GM18867 (cell line): Measurements from ENCODE around the gene CYBA.
"Not testable (repeated sequence)": the region's sequence is repeated elsewhere in the genome, so short reads cannot be mapped to it uniquely, and the experiment has no call there.

ENCODE experiments used
- ATAC-seq: cut with Tn5 transposase; IDR thresholded peaks from one replicate; pipeline ENCODE4 v1.9.1; 2021; ENCODE audit warnings: mild to moderate bottlenecking, moderate library complexity; ENCODE audit not compliant: unreplicated experiment

Gene CYBA

DNA sequence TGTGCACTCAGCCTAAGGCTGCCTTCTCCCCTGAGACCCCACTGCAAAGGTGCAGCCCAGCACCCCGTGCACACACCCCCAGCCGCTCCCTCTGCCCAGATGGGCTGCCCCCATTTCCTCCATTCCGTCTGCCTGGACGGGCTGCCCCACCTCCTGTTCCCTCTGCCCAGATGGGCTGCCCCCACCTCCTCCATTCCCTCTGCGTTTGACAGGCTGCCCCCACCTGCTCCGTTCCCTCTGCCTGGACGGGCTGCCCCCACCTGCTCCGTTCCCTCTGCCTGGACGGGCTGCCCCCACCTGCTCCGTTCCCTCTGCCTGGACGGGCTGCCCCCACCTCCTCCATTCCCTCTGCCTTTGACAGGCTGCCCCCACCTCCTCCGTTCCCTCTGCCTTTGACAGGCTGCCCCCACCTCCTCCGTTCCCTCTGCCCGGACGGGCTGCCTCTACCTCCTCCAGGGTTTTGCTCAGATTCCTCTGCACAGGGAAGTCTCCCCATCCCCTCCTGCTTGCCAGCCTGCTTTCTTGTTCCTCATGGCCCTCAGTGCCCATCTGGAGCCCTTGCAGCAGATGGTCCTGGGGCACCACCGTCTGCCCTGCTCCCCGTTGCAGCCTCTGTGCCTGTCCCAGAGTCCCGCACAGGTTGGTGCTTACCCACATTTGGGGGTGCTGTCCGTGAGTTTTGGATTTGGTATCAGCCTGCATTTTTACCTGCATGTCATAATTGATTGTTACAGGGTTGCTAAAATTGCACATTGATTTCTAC lies 35.9 kb downstream of the CYBA start:
- no peak for ATAC-seq

GRCh38 chr16:88613911-88614817 lies 36.7 kb downstream of the CYBA start:
- ATAC-seq: no peak

GRCh38 chr16:88613293-88613692 lies 37.6 kb downstream of the CYBA start:
- ATAC-seq: no peak

GRCh38 chr16:88610909-88611812 lies 39.7 kb downstream of the CYBA start:
- ATAC-seq: no peak

DNA sequence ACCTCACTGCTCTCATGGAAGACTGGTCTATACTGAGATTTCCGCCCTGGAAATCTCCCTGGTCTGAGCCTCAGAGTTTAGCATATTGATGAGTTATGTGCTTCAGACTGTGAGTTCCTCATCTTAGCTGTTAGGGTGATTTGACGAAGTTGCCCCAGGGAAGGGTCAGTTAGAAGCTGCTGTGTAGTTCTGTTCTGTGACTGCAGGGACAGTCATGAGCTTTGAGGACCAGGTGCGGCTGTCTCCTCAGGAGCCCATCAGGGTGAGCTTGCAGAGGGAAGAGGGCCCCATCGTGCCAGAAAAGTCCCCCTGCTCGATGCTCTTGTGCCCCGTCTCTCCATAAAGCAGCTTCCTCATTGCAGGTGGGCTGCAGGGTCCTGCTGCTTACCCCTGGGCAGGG lies 40.8 kb downstream of the CYBA start:
- ATAC-seq: no peak

DNA sequence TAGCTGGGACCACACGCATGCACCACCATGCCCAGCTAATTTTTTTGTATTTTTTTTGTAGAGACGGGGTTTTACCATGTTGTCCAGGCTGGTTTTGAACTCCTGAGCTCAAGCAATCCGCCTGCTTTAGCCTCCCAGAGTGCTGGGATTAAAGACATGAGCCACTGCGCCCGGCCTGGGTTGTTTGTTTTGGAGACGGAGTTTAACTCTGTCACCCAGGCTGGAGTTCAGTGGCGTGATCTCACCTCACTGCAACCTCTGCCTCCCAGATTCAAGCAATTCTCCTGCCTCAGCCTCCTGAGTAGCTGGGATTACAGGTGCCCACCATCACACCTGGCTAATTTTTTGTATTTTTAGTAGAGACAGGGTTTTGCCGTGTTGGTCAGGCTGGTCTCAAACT lies 41.4 kb downstream of the CYBA start:
- not testable (repeated sequence) for ATAC-seq

DNA sequence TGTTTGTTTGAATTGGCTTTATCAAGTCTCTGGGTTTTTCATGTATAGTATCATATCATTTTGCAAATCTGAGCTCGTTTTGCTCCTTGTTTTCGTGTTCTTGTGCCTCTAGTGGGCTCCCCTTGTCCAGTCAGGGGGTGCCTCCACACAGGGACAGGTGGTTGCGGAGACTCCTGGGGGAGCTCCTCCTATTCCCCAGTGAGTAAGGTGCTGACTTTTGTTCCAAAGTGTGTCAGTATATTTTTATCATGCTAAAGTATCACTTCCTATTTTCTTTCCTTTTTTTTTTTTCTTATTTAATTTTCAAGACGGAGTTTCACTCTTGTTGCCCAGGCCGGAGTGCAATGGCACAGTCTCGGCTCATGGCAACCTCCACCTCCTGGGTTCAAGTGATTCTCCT lies 42.8 kb downstream of the CYBA start:
- no peak for ATAC-seq

- ATAC-seq: no peak
These were observed 44.6 kb downstream of the CYBA start for GRCh38 chr16:88606148-88606757.

GRCh38 chr16:88605186-88606147 lies 45.4 kb downstream of the CYBA start:
- ATAC-seq: no peak

DNA sequence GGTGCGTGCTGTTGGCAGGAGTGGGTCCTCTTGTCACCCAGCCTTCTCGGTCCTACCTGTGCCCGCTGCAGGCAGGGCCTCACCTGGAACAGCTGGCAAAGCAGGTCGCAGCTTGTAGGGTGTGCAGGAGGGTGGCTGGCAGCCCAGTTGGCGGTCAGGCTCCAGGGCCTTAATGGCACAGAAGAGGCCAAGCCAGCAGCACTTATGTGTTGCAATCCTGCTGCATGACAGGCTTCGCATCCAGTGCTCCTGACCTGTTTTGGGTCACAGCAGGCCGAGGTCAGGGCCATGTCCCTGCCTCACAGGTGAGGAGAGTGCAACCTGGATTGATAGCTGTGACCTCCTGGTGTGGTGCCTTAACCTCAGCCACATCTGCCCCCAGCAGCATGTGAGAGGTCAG lies 48.8 kb downstream of the CYBA start:
- no peak for ATAC-seq

GRCh38 chr16:88601313-88602036 lies 49.4 kb downstream of the CYBA start:
- ATAC-seq: no peak

GRCh38 chr16:88600539-88600896 lies 50.3 kb downstream of the CYBA start:
- ATAC-seq: no peak

GRCh38 chr16:88599825-88600538 lies 50.9 kb downstream of the CYBA start:
- ATAC-seq: no peak

- no peak for ATAC-seq
These were observed 51.6 kb downstream of the CYBA start for GRCh38 chr16:88599092-88599733.

DNA sequence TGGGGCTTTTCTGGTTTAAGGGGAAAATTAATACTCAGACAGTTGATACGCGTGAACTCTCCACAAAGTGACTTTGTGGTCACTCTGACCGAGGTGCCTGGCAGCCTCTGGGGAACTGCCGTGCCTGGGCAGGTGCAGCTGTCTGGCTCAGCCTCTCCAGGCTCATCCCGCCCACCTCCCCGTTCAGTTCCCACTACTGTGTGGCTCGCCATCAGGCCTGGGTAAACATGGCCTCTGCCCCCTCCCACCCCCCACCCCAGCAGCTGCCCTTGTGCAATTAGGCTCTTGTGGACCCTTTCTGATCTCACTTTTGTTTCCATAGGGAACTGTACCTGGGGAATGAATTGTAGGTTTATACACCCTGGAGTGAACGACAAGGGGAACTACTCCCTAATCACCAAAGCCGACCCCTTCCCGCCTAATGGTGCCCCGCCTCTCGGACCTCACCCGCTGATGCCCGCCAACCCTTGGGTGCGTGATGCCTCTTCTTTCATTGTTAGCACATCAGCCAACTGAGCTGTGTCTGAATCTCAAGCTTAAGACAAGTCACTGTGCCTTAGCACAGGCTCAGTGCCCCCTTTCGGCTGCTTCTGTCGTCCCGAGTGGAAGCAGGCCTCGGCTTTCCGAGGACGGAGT lies 52.9 kb downstream of the CYBA start:
- no peak for ATAC-seq

GRCh38 chr16:88596483-88596882 lies 54.4 kb downstream of the CYBA start:
- no peak for ATAC-seq

GRCh38 chr16:88595921-88596320 lies 54.9 kb downstream of the CYBA start:
- ATAC-seq: no peak
